Activated CD4-positive, alpha-beta memory T cell treated with anti-CD3 and anti-CD28 coated beads, Interleukin-2, amount 10 ng/mL, durations not matched to agents 7 days and 5 days (primary cell): ENCODE data around the gene CBLC. TPM values are rescaled to one million over a fixed set of nuclear protein-coding genes. Genes with fewer than 3 reads are reported as not detected.

Experiments used
- CTCF ChIA-PET: fragments of 350-600 bp; sonication (Branson Sonifier 250); formaldehyde crosslinking; loops from one replicate; lab custom pipeline; 2021; ENCODE audit warnings: antibody characterized with exemption, inconsistent platforms; lab: Charles Lee
- POLR2A ChIA-PET: fragments of 350-600 bp; sonication (Branson Sonifier 250); formaldehyde crosslinking; loops from one replicate; lab custom pipeline; 2021; ENCODE audit warnings: antibody characterized with exemption; lab: Charles Lee
- DNase-seq: peaks from one replicate; pipeline ENCODE4 v3.0.0-alpha.2; 2020
- H3K27ac Mint-ChIP-seq: one replicate; pipeline ENCODE4 v1.8.0; 2021; ENCODE audit warnings: mild to moderate bottlenecking, mixed read lengths
- H3K27me3 Mint-ChIP-seq: one replicate; pipeline ENCODE4 v1.8.0; 2021; ENCODE audit warnings: mixed read lengths
- H3K36me3 Mint-ChIP-seq: one replicate; pipeline ENCODE4 v1.8.0; 2021; ENCODE audit warnings: low read depth, mixed read lengths
- H3K4me1 Mint-ChIP-seq: one replicate; pipeline ENCODE4 v1.8.0; 2021; ENCODE audit warnings: mixed read lengths
- H3K4me3 Mint-ChIP-seq: one replicate; pipeline ENCODE4 v1.8.0; 2021; ENCODE audit warnings: mild to moderate bottlenecking, mixed read lengths
- H3K9me3 Mint-ChIP-seq: one replicate; pipeline ENCODE4 v1.8.0; 2021; ENCODE audit warnings: mixed read lengths
- total RNA-seq, 2 experiments: library from RNA; stranded (reverse); gene quantifications; one replicate each; pipeline ENCODE4 v1.2.3, GENCODE V29; 2021

The CBLC gene
- total RNA-seq, 2 experiments from 2014 or later: not detected

GRCh38 chr19:44738603-44739558 is 38.8 kb upstream of the CBLC start:
- Mint-ChIP-seq H3K27ac (no peak overlapping the region), H3K9me3 (no peaks in the 10 kb centered on the region), H3K4me3 (no peak overlapping the region), H3K36me3 (no peaks in the 10 kb centered on the region), H3K27me3 (no peaks in the 10 kb centered on the region), H3K4me1 (peaks cover 42% of the 10 kb centered on the region)
- POLR2A ChIA-PET: interaction anchor here (1.2 to 1.7 kb wide), 3 partner anchors 11 to 17 kb away, joined by 3 to 4 read pairs (median 3); no protein-coding TSS in a partner anchor
- no peak for DNase-seq
- CTCF ChIA-PET: interaction anchor here (1.2 to 1.9 kb wide), 3 partner anchors 15 to 32 kb away, joined by 4 to 7 read pairs (median 5); no protein-coding TSS in a partner anchor

GRCh38 chr19:44740351-44740824 is 37.3 kb upstream of the CBLC start:
- H3K4me3 Mint-ChIP-seq: no peak overlapping the region
- H3K27ac Mint-ChIP-seq: no peak overlapping the region
- no peaks in the 10 kb centered on the region for H3K9me3 Mint-ChIP-seq
- H3K4me1 Mint-ChIP-seq: peaks cover 35% of the 10 kb centered on the region
- H3K36me3 Mint-ChIP-seq: no peaks in the 10 kb centered on the region
- POLR2A ChIA-PET: no interaction called here
- DNase-seq: no peak
- no peaks in the 10 kb centered on the region for H3K27me3 Mint-ChIP-seq
- CTCF ChIA-PET: interaction anchor here (0.5 to 1.4 kb wide), 3 partner anchors 17 to 30 kb away, joined by 3 to 7 read pairs (median 3); no protein-coding TSS in a partner anchor

DNA sequence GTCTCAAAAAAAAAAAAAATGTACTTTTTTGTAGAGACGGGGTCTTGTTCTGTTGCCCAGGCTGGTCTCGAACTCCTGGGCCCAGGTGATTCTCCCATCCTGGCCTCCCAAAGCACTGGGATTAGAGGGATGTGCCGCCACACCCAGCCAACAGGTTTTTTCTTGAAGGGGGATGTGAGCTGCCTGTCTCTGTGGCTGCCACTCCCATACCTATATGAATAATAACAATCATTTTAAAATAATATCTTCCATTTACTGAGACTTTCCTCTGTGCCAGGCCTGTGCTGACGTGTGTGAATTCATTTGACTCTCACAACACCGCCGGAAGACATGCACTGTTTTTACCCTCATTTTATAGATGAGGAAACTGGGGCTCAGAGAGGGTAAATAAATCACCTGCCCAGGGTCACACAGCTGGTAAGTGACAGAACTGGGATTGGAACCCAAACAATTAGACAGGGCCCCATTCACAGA is 36.4 kb upstream of the CBLC start:
- DNase-seq: no peak
- no peaks in the 10 kb centered on the region for H3K9me3 Mint-ChIP-seq
- H3K4me3 Mint-ChIP-seq: no peak overlapping the region
- H3K27ac Mint-ChIP-seq: no peak overlapping the region
- H3K36me3 Mint-ChIP-seq: no peaks in the 10 kb centered on the region
- ChIA-PET CTCF (interaction anchor here (3.8 kb wide), 1 partner anchor 29 kb away, joined by 23 read pairs; no protein-coding TSS in a partner anchor), POLR2A (no interaction called here)
- H3K4me1 Mint-ChIP-seq: peaks cover 42% of the 10 kb centered on the region
- H3K27me3 Mint-ChIP-seq: peaks cover 2% of the 10 kb centered on the region

GRCh38 chr19:44741841-44742329 is 35.8 kb upstream of the CBLC start:
- POLR2A ChIA-PET: interaction anchor here (1.5 kb wide), 1 partner anchor 18 kb away, joined by 4 read pairs; no protein-coding TSS in a partner anchor
- no peaks in the 10 kb centered on the region for H3K36me3 Mint-ChIP-seq

DNA sequence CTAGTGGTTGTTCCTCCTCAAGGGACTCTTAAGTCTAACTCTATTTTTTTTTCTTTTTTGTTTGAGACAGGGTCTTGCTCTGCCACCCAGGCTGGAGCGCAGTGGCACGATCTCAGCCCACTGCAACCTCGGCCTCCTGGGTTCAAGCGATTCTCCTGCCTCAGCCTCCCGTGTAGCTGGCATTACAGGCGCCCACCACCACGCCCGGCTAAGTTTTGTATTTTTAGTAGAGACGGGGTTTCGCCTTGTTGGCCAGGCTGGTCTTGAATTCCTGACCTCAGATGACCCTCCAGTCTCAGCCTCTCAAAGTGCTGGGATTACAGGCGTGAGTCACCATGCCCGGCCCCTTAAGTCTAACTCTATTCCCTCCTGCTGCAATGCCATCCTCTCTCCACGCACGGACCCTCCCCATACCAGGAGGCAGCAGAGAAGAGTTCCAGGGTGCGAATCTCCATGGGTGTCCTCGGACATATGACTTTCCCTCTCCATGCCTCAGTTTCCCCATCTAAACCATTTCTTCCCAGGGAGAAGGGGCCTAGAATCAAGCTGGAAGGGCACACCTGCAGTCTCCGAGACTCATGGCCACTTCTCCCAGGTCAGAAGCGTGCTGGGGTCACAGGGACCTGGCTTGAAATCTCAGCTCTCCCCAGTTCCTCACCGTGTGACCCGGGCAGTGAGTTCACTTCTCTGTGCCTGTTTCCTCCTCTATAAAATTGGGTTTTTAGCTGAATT is 35.2 kb upstream of the CBLC start:
- ChIA-PET POLR2A (interaction anchor here (1.5 kb wide), 1 partner anchor 18 kb away, joined by 4 read pairs; no protein-coding TSS in a partner anchor), CTCF (interaction anchor here (0.6 to 3.8 kb wide), 4 partner anchors 17 to 568 kb away, joined by 3 to 23 read pairs (median 10); no protein-coding TSS in a partner anchor)
- peaks cover 4% of the 10 kb centered on the region for H3K27me3 Mint-ChIP-seq
- no peak for DNase-seq
- H3K4me3 Mint-ChIP-seq: no peak overlapping the region
- no peaks in the 10 kb centered on the region for H3K36me3 Mint-ChIP-seq
- H3K27ac Mint-ChIP-seq: no peak overlapping the region
- no peaks in the 10 kb centered on the region for H3K9me3 Mint-ChIP-seq
- H3K4me1 Mint-ChIP-seq: peaks cover 47% of the 10 kb centered on the region

More at GRCh38 chr19:44741841-44742329, 35.8 kb upstream of the CBLC start:
- H3K27ac Mint-ChIP-seq: peak overlapping the region; percentile 16
- H3K4me3 Mint-ChIP-seq: no peak overlapping the region
- peak; percentile 35 for DNase-seq
- no peaks in the 10 kb centered on the region for H3K9me3 Mint-ChIP-seq
- CTCF ChIA-PET: interaction anchor here (0.6 to 3.8 kb wide), 2 partner anchors 29 to 568 kb away, joined by 3 to 23 read pairs; no protein-coding TSS in a partner anchor
- peaks cover 4% of the 10 kb centered on the region for H3K27me3 Mint-ChIP-seq
- H3K4me1 Mint-ChIP-seq: peaks cover 47% of the 10 kb centered on the region

DNA sequence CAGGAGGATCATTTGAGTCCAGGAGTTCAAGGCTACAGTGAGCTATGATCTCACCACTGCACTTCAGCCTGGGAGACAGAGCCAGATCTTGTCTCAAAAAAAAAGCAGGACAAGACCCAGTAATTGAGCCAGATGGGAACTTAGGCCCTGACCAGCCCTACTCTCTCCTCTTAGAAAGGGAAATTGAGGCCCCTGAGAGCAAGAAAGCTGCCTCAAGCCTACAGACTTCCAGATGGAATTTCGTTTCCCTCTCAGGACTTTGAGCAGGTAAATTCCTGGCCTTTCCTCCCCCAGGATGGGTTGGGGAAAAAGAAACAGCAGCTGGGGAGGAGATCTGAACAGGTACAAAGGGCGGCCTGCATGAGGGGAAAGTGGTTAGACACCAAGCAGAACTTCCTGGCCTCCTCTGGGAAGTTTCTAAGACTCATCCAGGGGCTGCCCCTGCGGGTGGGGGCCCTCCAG is 32.8 kb upstream of the CBLC start:
- Mint-ChIP-seq H3K4me1 (peaks cover 50% of the 10 kb centered on the region), H3K36me3 (peaks cover 8% of the 10 kb centered on the region), H3K27me3 (peaks cover 4% of the 10 kb centered on the region), H3K4me3 (no peak overlapping the region), H3K9me3 (no peaks in the 10 kb centered on the region), H3K27ac (no peak overlapping the region)
- ChIA-PET POLR2A (no interaction called here), CTCF (interaction anchor here (1.1 to 3.8 kb wide), 4 partner anchors 20 to 30 kb away, joined by 3 to 23 read pairs (median 10); no protein-coding TSS in a partner anchor)
- DNase-seq: no peak

DNA sequence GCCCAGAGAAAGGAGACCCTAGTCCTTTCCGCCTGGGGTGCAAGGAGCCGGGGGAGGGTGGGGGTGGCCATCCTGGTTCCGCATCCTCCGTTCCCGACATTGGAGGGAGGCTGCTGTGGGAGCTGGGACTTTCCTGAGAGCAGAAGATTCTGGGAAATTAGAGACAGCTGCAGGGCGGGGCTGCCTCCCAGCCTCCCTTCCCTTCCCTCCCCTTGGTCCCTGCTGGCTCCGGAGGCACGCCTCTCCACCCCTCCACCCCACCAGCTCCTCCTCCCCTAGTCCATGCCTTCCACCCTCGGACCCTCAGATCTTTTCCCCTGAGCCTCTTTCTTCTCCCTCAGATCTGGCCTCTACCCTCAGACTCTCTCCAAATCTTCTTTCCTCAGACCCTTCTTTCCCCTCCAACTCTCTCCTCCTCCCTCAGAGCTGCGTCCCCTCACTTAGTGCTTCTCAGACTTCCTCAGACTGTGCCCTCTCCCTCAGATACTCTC is 32.3 kb upstream of the CBLC start:
- peaks cover 52% of the 10 kb centered on the region for H3K4me1 Mint-ChIP-seq
- ChIA-PET POLR2A (no interaction called here), CTCF (interaction anchor here (1.1 to 3.5 kb wide), 2 partner anchors 20 to 22 kb away, joined by 3 to 17 read pairs; no protein-coding TSS in a partner anchor)
- H3K4me3 Mint-ChIP-seq: no peak overlapping the region
- peak overlapping the region; percentile 28 for H3K27ac Mint-ChIP-seq
- H3K9me3 Mint-ChIP-seq: no peaks in the 10 kb centered on the region
- peaks cover 13% of the 10 kb centered on the region for H3K36me3 Mint-ChIP-seq
- DNase-seq: no peak
- peaks cover 4% of the 10 kb centered on the region for H3K27me3 Mint-ChIP-seq

DNA sequence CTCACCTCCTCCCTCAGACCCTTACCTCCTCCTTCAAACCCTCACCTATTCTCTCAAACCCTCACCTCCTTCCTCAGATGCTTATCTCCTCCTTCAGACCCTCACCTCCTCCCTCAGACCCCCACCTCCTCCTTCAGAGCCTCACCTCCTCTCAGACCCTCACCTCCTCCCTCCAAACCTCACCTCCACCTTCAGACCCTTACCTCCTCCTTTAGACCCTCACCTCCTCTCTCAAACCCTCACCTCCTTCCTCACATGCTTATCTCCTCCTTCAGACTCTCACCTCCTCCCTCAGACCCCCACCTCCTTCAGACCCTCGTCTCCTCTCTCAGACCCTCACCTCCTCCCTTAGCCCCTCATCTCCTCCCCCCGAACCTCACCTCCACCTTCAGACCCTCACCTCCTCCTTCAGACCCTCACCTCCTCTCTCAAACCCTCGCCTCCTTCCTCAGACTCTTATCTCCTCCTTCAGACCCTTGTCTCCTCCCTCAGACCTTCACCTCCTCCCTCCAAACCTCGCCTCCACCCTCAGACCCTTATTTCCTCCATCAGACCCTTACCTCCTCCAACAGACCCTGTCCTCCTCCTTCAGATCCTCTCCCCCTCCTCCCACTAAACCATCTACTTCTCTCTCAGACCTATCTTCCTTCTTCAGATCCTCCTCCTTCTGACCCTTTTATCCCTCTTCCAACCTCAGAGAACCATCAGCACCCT is 31.6 kb upstream of the CBLC start:
- Mint-ChIP-seq H3K36me3 (peaks cover 20% of the 10 kb centered on the region), H3K4me1 (peaks cover 58% of the 10 kb centered on the region)

GRCh38 chr19:44746616-44746945 is 31.1 kb upstream of the CBLC start:
- Mint-ChIP-seq H3K36me3 (peaks cover 25% of the 10 kb centered on the region), H3K27me3 (peaks cover 4% of the 10 kb centered on the region), H3K4me1 (peaks cover 59% of the 10 kb centered on the region), H3K4me3 (peak overlapping the region; percentile 83), H3K9me3 (no peaks in the 10 kb centered on the region), H3K27ac (peak overlapping the region; percentile 58)
- POLR2A ChIA-PET: interaction anchor here (1.5 kb wide), 1 partner anchor 9 kb away, joined by 4 read pairs; no protein-coding TSS in a partner anchor
- CTCF ChIA-PET: no interaction called here
- no peak for DNase-seq

More for the DNA sequence above, 31.6 kb upstream of the CBLC start:
- ChIA-PET CTCF (interaction anchor here (3.5 kb wide), 1 partner anchor 23 kb away, joined by 17 read pairs; no protein-coding TSS in a partner anchor), POLR2A (interaction anchor here (1.5 kb wide), 1 partner anchor 10 kb away, joined by 4 read pairs; no protein-coding TSS in a partner anchor)
- Mint-ChIP-seq H3K27ac (peak overlapping the region; percentile 52), H3K4me3 (peak overlapping the region; percentile 47), H3K9me3 (no peaks in the 10 kb centered on the region), H3K27me3 (peaks cover 4% of the 10 kb centered on the region)
- no peak for DNase-seq

GRCh38 chr19:44746946-44747738 is 30.5 kb upstream of the CBLC start:
- Mint-ChIP-seq H3K4me3 (peak overlapping the region; percentile 83), H3K4me1 (peaks cover 59% of the 10 kb centered on the region)

More at GRCh38 chr19:44746946-44747738, 30.5 kb upstream of the CBLC start:
- peaks cover 31% of the 10 kb centered on the region for H3K36me3 Mint-ChIP-seq
- no peaks in the 10 kb centered on the region for H3K9me3 Mint-ChIP-seq
- peaks cover 4% of the 10 kb centered on the region for H3K27me3 Mint-ChIP-seq
- ChIA-PET POLR2A (interaction anchor here (1.5 kb wide), 1 partner anchor 9 kb away, joined by 4 read pairs; no protein-coding TSS in a partner anchor), CTCF (interaction anchor here (0.7 kb wide), 1 partner anchor 23 kb away, joined by 3 read pairs; no protein-coding TSS in a partner anchor)
- peak; percentile 92 for DNase-seq
- H3K27ac Mint-ChIP-seq: peak overlapping the region; percentile 93
